Activated naive CD8-positive, alpha-beta T cell treated with anti-CD3 and anti-CD28 coated beads, Interleukin-2, amount 10 ng/mL, durations not matched to agents 7 days and 5 days (primary cell): ENCODE data around the gene EXOC4. TPM values are rescaled to one million over a fixed set of nuclear protein-coding genes. Genes with fewer than 3 reads are reported as not detected.

ENCODE experiments used
- ATAC-seq: fragments of 150-1000 bp; cut with Tn5 transposase; one replicate; pipeline ENCODE4 v1.10.0; 2021; ENCODE audit warnings: low read depth, moderate library complexity
- POLR2A ChIA-PET: fragments of 350-600 bp; sonication (Branson Sonifier 250); formaldehyde crosslinking; loops from one replicate; lab custom pipeline; 2021; ENCODE audit warnings: antibody characterized with exemption; lab: Charles Lee
- DNase-seq: peaks from one replicate; pipeline ENCODE4 v3.0.0; 2021
- H3K27ac Mint-ChIP-seq: one replicate; pipeline ENCODE4 v1.8.0; 2022; ENCODE audit warnings: mild to moderate bottlenecking, mixed read lengths
- H3K27me3 Mint-ChIP-seq: one replicate; pipeline ENCODE4 v1.8.0; 2022; ENCODE audit warnings: mild to moderate bottlenecking, moderate library complexity, mixed read lengths
- H3K36me3 Mint-ChIP-seq: one replicate; pipeline ENCODE4 v1.8.0; 2021; ENCODE audit warnings: mild to moderate bottlenecking, mixed read lengths
- H3K4me1 Mint-ChIP-seq: one replicate; pipeline ENCODE4 v1.8.0; 2021; ENCODE audit warnings: mixed read lengths
- H3K4me3 Mint-ChIP-seq: one replicate; pipeline ENCODE4 v1.8.0; 2022; ENCODE audit warnings: mild to moderate bottlenecking, moderate library complexity, mixed read lengths
- H3K9me3 Mint-ChIP-seq: one replicate; pipeline ENCODE4 v1.8.0; 2021; ENCODE audit warnings: mixed read lengths
- total RNA-seq, 2 experiments: library from RNA; stranded (reverse); gene quantifications; one replicate each; pipeline ENCODE4 v1.2.3, GENCODE V29; 2021

The EXOC4 gene
- total RNA-seq, 2 experiments from 2014 or later, result 73.1 to 73.7 TPM

- no peak for DNase-seq
- Mint-ChIP-seq H3K27ac (no peak overlapping the region), H3K27me3 (no peaks in the 10 kb centered on the region), H3K9me3 (no peaks in the 10 kb centered on the region), H3K4me3 (no peak overlapping the region), H3K36me3 (peaks cover 2% of the 10 kb centered on the region), H3K4me1 (no peaks in the 10 kb centered on the region)
- ATAC-seq, result no peak
- POLR2A ChIA-PET, result no interaction called here
Observed at GRCh38 chr7:133751079-133751478, 498.2 kb downstream of the EXOC4 start.

- ATAC-seq (no peak), DNase-seq (no peak)
- H3K9me3 Mint-ChIP-seq, result no peaks in the 10 kb centered on the region
- no peak overlapping the region for H3K4me3 Mint-ChIP-seq
- POLR2A ChIA-PET, result no interaction called here
- H3K27me3 Mint-ChIP-seq, result no peaks in the 10 kb centered on the region
- no peak overlapping the region for H3K27ac Mint-ChIP-seq
- H3K4me1 Mint-ChIP-seq, result no peaks in the 10 kb centered on the region
- H3K36me3 Mint-ChIP-seq, result peaks cover 2% of the 10 kb centered on the region
Observed at GRCh38 chr7:133753513-133753912, 500.6 kb downstream of the EXOC4 start.

GRCh38 chr7:133754708-133755107, 501.8 kb downstream of the EXOC4 start:
- Mint-ChIP-seq H3K4me3 (no peak overlapping the region), H3K27me3 (no peaks in the 10 kb centered on the region), H3K9me3 (no peaks in the 10 kb centered on the region), H3K4me1 (no peaks in the 10 kb centered on the region), H3K27ac (no peak overlapping the region), H3K36me3 (peaks cover 2% of the 10 kb centered on the region)
- POLR2A ChIA-PET, result no interaction called here
- no peak for DNase-seq
- ATAC-seq, result no peak

- Mint-ChIP-seq H3K4me1 (no peaks in the 10 kb centered on the region), H3K9me3 (no peaks in the 10 kb centered on the region), H3K4me3 (no peak overlapping the region), H3K36me3 (peaks cover 2% of the 10 kb centered on the region), H3K27me3 (no peaks in the 10 kb centered on the region), H3K27ac (no peak overlapping the region)
- POLR2A ChIA-PET, result no interaction called here
- DNase-seq (no peak), ATAC-seq (no peak)
Observed at GRCh38 chr7:133755901-133756300, 503.0 kb downstream of the EXOC4 start.

- H3K4me3 Mint-ChIP-seq, result no peak overlapping the region
- no peaks in the 10 kb centered on the region for H3K36me3 Mint-ChIP-seq
- POLR2A ChIA-PET, result no interaction called here
- DNase-seq (no peak), ATAC-seq (no peak)
- no peaks in the 10 kb centered on the region for H3K9me3 Mint-ChIP-seq
- no peaks in the 10 kb centered on the region for H3K4me1 Mint-ChIP-seq
- H3K27ac Mint-ChIP-seq, result no peak overlapping the region
- H3K27me3 Mint-ChIP-seq, result no peaks in the 10 kb centered on the region
Observed at GRCh38 chr7:133761443-133761842, 508.6 kb downstream of the EXOC4 start.

- no peak for ATAC-seq
- no peaks in the 10 kb centered on the region for H3K4me1 Mint-ChIP-seq
- H3K9me3 Mint-ChIP-seq, result no peaks in the 10 kb centered on the region
- no peak overlapping the region for H3K4me3 Mint-ChIP-seq
- no peaks in the 10 kb centered on the region for H3K27me3 Mint-ChIP-seq
- no peaks in the 10 kb centered on the region for H3K36me3 Mint-ChIP-seq
- DNase-seq, result no peak
- POLR2A ChIA-PET, result no interaction called here
- no peak overlapping the region for H3K27ac Mint-ChIP-seq
Observed at GRCh38 chr7:133763076-133763640, 510.3 kb downstream of the EXOC4 start.

- no peak overlapping the region for H3K27ac Mint-ChIP-seq
- H3K4me3 Mint-ChIP-seq, result no peak overlapping the region
- DNase-seq, result no peak
- no peak for ATAC-seq
- no peaks in the 10 kb centered on the region for H3K36me3 Mint-ChIP-seq
- H3K9me3 Mint-ChIP-seq, result no peaks in the 10 kb centered on the region
- H3K27me3 Mint-ChIP-seq, result no peaks in the 10 kb centered on the region
- POLR2A ChIA-PET, result no interaction called here
- no peaks in the 10 kb centered on the region for H3K4me1 Mint-ChIP-seq
Observed at GRCh38 chr7:133769668-133770067, 516.8 kb downstream of the EXOC4 start.

- no peak for ATAC-seq
Observed at GRCh38 chr7:133770863-133771492, 518.1 kb downstream of the EXOC4 start.

GRCh38 chr7:133771788-133772419, 519.0 kb downstream of the EXOC4 start:
- POLR2A ChIA-PET, result no interaction called here
- ATAC-seq, result no peak

More at GRCh38 chr7:133770863-133771492, 518.1 kb downstream of the EXOC4 start:
- Mint-ChIP-seq H3K4me1 (no peaks in the 10 kb centered on the region), H3K27ac (no peak overlapping the region), H3K36me3 (no peaks in the 10 kb centered on the region), H3K27me3 (no peaks in the 10 kb centered on the region), H3K4me3 (no peak overlapping the region), H3K9me3 (no peaks in the 10 kb centered on the region)
- POLR2A ChIA-PET, result no interaction called here
- DNase-seq, result no peak

GRCh38 chr7:133773601-133774000, 520.7 kb downstream of the EXOC4 start:
- DNase-seq, result no peak
- no peak for ATAC-seq

More at GRCh38 chr7:133771788-133772419, 519.0 kb downstream of the EXOC4 start:
- H3K9me3 Mint-ChIP-seq, result no peaks in the 10 kb centered on the region
- no peaks in the 10 kb centered on the region for H3K27me3 Mint-ChIP-seq
- no peak for DNase-seq
- no peak overlapping the region for H3K4me3 Mint-ChIP-seq
- no peaks in the 10 kb centered on the region for H3K4me1 Mint-ChIP-seq
- H3K36me3 Mint-ChIP-seq, result no peaks in the 10 kb centered on the region
- no peak overlapping the region for H3K27ac Mint-ChIP-seq

GRCh38 chr7:133775201-133775600, 522.3 kb downstream of the EXOC4 start:
- Mint-ChIP-seq H3K36me3 (peaks cover 12% of the 10 kb centered on the region), H3K27ac (no peak overlapping the region), H3K4me1 (no peaks in the 10 kb centered on the region), H3K9me3 (peaks cover 1% of the 10 kb centered on the region), H3K4me3 (no peak overlapping the region), H3K27me3 (no peaks in the 10 kb centered on the region)
- no peak for ATAC-seq
- POLR2A ChIA-PET, result no interaction called here
- no peak for DNase-seq

More at GRCh38 chr7:133773601-133774000, 520.7 kb downstream of the EXOC4 start:
- Mint-ChIP-seq H3K9me3 (no peaks in the 10 kb centered on the region), H3K27ac (no peak overlapping the region), H3K4me3 (no peak overlapping the region), H3K27me3 (no peaks in the 10 kb centered on the region), H3K36me3 (peaks cover 3% of the 10 kb centered on the region), H3K4me1 (no peaks in the 10 kb centered on the region)
- POLR2A ChIA-PET, result no interaction called here

- H3K4me3 Mint-ChIP-seq, result no peak overlapping the region
- ATAC-seq, result no peak
- peaks cover 1% of the 10 kb centered on the region for H3K9me3 Mint-ChIP-seq
- POLR2A ChIA-PET, result no interaction called here
- peaks cover 12% of the 10 kb centered on the region for H3K36me3 Mint-ChIP-seq
- no peak for DNase-seq
- no peak overlapping the region for H3K27ac Mint-ChIP-seq
- no peaks in the 10 kb centered on the region for H3K4me1 Mint-ChIP-seq
- no peaks in the 10 kb centered on the region for H3K27me3 Mint-ChIP-seq
Observed at GRCh38 chr7:133776266-133776665, 523.4 kb downstream of the EXOC4 start.

GRCh38 chr7:133777701-133778100, 524.8 kb downstream of the EXOC4 start:
- Mint-ChIP-seq H3K36me3 (peaks cover 12% of the 10 kb centered on the region), H3K4me1 (no peaks in the 10 kb centered on the region), H3K27ac (no peak overlapping the region), H3K4me3 (no peak overlapping the region), H3K9me3 (peaks cover 1% of the 10 kb centered on the region), H3K27me3 (no peaks in the 10 kb centered on the region)
- no peak for DNase-seq
- ATAC-seq, result no peak
- POLR2A ChIA-PET, result no interaction called here

- H3K9me3 Mint-ChIP-seq, result peaks cover 1% of the 10 kb centered on the region
- H3K36me3 Mint-ChIP-seq, result peaks cover 12% of the 10 kb centered on the region
- no peaks in the 10 kb centered on the region for H3K27me3 Mint-ChIP-seq
- no peaks in the 10 kb centered on the region for H3K4me1 Mint-ChIP-seq
- H3K27ac Mint-ChIP-seq, result no peak overlapping the region
- POLR2A ChIA-PET, result no interaction called here
- no peak overlapping the region for H3K4me3 Mint-ChIP-seq
- no peak for ATAC-seq
- DNase-seq, result no peak
Observed at GRCh38 chr7:133778472-133778871, 525.6 kb downstream of the EXOC4 start.
